Daoy (cell line): Measurements from ENCODE around the gene CTSF. TPM values are rescaled to one million over a fixed set of nuclear protein-coding genes. Genes with fewer than 3 reads are reported as not detected.
"Not testable (repeated sequence)": the region's sequence is repeated elsewhere in the genome, so short reads cannot be mapped to it uniquely, and the experiment has no call there.

ENCODE experiments used
- DNase-seq: peaks from one replicate; pipeline ENCODE4 v3.0.0-alpha.2; 2015; ENCODE audit warnings: low read depth
- total RNA-seq: library from RNA; depleted of rRNA; stranded (reverse); fragments of >200 nt; shearing (Covaris generic); gene quantifications from 2 replicates; pipeline ENCODE4 v1.2.3, GENCODE V29; 2014

Gene CTSF
- total RNA-seq, 1 experiment from 2014 or later, result 9.5 TPM

GRCh38 chr11:66559142-66559865, 9.1 kb downstream of the CTSF start:
- DNase-seq, result peak; percentile 33

DNA sequence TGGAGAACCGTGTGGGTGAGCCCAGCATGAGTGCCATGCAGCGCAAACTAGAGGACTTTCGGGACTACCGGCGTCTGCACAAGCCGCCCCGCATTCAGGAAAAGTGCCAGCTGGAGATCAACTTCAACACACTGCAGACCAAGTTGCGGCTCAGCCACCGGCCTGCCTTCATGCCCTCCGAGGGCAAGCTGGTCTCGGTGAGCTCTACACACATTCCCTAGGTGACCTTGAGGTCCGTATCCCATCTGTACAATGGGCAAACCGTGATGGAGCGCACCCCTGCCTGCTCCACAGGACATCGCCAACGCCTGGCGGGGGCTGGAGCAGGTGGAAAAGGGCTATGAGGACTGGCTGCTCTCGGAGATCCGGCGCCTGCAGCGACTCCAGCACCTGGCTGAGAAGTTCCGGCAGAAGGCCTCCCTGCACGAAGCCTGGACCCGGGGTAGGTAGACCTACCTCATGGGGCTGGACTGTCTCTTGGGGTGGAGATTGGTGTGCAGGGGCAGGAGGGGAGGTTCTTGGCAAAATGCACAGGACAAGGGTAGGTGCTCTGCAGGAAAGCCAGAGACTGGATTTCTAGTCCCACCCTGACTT, 10.6 kb downstream of the CTSF start:
- no peak for DNase-seq

DNA sequence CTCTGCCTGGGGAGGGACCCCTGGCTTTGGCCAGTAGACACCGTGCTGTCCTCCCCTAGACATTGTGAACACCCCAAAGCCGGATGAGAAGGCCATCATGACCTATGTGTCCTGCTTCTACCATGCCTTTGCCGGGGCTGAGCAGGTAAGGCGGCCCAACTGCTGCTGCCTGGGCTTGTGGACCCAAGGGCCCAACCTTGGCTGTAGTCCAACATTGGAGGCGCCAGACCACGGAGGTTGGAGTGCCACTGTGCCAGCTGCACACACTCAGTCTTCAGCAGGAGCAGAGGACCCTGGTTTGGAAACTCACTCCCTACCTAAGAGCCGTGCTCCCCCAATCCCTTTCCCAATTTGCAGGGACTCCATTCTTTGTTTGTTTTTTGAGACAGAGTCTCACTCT, 12.3 kb downstream of the CTSF start:
- no peak for DNase-seq

GRCh38 chr11:66555416-66555815, 13.0 kb downstream of the CTSF start:
- DNase-seq, result no peak

DNA sequence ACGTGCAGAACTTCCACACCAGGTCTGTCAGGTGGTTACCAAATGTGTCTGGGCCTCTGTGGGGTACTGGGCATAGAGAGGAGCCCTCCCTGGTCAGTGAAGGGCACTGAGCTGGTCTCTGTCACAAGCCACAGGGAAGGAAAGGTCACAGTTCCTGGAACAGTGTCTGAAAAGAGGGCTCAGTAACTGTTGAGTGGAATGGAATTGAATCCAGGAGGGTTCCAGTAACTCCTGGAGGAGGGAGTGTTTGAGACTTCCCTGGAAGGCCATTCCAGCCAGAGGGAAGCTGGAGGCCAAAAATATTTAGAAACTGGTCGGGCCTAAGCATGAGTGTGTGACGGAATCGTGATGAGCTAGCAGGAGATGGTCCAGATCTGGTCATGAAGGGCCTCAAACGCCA, 13.8 kb downstream of the CTSF start:
- DNase-seq, result no peak

DNA sequence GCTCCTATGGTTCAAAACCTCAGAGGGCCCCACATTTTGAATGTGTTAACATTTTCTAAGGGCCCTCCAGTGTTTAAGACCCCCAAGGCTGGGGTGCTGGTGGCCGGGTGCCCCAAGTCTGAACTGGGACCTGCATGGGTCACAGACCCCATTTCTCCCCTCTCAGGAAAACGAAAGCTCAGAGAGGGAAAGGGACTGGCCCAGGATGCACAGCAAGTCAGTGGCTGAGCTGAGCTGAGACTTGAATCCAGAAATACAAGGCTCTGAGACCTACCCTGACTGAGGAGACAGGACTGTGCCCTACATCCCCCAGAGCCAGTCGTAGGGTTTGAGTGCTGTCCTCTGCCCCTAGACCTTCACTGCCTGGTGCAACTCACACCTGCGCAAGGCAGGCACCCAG, 17.5 kb downstream of the CTSF start:
- no peak for DNase-seq

- DNase-seq, result no peak
Observed at GRCh38 chr11:66549696-66550095, 18.7 kb downstream of the CTSF start.

GRCh38 chr11:66548774-66549630, 19.4 kb downstream of the CTSF start:
- DNase-seq, result no peak

DNA sequence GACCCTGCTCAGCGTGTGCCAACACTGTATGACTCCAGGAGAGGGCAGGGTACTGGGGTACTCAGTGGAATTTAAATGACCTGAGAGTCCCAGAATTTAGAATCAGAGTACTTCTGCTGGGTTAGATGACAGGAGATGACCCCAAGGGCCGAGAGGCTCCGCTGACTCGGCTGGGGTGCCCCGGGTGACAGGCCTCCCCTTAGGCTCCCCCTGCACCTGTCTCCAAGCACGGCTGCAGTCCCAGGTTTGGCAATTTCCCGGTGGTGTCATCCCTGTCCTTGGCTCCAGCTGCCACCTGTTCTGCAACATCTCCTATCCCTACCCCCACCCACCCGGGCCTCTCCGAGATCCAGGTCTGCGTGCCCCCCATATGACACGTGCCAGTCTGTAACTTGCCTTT, 20.4 kb downstream of the CTSF start:
- no peak for DNase-seq

- DNase-seq, result no peak
Observed at GRCh38 chr11:66547662-66548009, 20.8 kb downstream of the CTSF start.

DNA sequence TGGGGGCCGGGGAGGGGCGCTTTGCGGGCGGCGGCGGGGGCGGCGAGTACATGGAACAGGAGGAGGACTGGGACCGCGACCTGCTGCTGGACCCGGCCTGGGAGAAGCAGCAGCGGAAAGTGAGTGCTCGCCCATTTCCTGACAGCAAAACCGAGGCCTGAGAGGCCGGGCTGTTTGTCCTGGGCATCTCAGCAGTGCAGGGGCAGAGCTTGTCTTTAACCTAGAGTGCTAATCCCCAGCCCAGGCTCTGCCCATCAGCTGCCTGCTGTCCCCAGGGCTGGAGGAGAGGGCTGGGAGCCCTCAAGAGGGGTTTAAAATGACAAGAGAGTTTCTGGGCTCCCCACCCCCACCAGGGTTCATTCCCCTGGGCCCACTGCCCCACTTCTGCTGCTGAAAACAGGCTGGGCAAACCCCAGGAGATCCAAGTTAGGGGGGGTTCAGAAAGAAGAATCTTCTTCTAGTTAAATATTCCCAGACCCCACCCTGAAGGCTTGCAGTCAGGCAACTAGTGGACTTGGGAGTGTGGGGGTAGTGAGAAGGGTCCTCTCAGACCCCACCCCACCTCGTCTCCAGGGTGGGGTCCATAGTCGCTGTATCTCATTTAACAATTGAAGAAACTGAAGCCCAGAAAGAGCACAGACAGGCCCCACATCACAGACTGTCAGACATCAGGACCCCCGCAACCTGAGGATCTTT, 21.3 kb downstream of the CTSF start:
- no peak for DNase-seq

DNA sequence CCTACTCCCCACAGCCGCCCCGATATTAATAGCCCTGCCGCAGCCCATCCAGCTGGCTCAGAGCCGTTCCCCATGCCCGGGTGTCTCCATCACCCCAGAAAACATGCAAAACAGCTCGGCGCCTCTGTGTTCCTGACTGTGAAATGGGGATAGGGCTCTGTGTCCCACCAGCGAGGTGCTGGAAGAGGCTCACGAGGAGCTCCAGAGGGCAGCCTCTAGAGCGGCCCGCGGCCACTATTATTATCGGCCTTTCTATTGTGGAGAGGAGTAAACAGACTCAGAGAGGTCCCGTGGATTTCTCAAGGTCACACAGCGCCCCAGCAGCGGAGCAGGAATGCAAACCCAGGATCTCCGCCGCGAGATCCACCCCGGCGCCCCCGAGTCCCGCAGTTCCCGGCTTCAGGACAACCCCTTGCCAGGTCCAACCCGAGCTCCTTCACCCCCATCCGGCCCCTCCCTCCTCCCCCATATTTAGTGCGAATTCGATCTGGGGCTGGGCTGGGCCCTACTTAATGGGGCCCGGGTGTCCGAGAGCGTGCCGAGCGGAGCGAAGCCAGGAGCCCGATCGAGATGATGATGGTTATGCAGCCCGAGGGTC, 21.9 kb downstream of the CTSF start, which contains the start of gene ACTN3:
TSS of gene ACTN3 (plus strand) at position 536 of the 598 bp plus-strand sequence. CDS start at position 571, 35 bp downstream.
- DNase-seq, result peak; percentile 28

DNA sequence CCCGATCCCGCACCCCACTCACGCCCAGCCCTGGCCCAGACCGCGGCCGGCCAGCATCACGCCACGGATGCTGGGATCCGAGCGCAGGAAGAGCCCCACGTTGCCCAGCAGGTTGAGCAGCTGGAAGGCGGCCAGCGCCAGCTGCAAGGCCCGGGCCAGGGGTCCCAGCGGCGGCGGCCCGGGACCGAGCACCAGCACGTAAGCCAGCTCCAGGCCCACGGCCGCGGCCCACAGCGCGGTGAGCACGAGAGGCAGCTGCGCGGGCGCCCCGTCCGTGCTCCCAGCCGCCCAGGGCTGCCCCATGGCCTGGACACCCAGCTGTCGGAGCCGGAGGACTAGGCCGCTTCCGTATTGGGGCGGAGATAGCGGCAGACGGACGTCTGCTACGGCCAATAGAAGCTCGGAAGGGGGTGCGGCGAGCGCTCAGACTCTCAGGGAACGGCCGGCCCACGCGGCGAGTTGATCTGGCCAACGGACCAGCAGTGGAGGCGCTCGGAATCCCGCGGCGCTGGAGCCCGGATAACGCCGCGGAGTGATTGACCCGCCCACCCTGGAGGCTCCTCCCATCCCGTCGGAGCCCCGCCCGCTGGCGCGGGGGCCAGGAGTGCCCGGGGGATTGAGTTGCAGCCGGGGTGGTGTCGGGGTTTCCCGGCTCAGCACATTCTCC, 22.6 kb downstream of the CTSF start, which contains the start of gene ZDHHC24:
TSS of gene ZDHHC24 (minus strand) at position 348 of the 667 bp plus-strand sequence. CDS start at position 303, 45 bp downstream.
- peak; percentile 98 for DNase-seq

GRCh38 chr11:66544952-66545351, 23.5 kb downstream of the CTSF start:
- not testable (repeated sequence) for DNase-seq

DNA sequence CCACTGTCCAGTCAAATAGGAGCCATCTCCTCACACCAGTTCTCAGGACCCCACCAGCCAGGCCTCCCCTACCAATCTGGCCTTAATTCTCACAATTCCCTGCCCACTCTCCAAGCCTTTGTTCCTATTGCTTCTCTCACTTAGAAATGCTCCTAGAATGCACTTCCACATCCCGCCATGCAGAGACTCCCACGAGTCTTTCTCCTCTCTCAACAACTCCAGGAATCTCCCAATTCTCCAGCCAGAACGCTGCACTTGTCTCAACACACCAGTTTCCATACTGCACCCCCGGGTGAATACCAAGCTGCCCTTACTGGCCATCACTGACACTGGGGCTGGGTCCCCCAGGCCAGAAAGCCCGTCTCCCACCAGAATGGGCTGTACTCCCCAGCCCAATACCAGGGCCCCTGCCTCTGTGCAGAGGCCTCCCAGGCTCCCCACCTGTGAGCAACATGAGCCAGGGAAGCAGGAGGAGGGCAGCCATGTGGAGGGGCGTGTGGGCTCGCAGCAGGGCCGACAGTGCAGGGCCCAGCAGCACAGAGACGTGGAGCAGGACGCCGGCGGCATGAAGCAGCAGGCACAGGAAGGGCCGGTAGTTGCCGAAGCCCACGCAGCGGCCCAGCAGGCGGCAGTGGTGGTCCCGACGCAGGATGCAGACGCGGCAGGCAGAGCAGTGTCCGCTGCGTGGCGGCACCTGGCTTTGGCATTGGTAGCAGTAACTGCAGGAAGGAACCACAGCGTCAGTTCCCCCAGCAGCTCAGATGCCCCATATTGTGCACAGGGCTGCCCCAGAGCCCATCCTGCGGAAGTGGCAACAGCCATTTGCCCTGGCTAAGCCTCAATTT, 24.9 kb downstream of the CTSF start:
- DNase-seq, result no peak

DNA sequence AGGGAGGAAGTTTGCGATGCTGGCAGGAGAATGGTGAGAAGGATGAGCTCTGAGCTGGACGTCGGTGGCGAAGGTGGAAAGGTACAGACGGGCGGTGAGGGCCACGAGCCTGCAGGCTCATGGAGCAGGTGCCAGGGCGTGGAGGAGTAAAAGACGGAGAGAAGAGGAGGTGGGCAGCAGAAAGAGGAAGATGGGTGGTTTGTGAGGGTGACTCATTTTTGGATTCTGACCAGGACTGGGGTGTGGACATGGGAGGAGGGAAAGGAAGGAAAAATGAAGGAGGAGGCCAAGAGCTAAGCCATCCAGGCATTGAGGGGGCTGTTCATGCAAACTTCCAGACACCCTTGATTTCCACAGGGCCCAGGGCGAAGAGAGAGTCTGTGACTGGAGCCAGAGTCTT, 26.0 kb downstream of the CTSF start:
- DNase-seq, result peak; percentile 34

- DNase-seq, result no peak
Observed at GRCh38 chr11:66541892-66542291, 26.5 kb downstream of the CTSF start.

- DNase-seq, result not testable (repeated sequence)
Observed at GRCh38 chr11:66540598-66540997, 27.8 kb downstream of the CTSF start.

DNA sequence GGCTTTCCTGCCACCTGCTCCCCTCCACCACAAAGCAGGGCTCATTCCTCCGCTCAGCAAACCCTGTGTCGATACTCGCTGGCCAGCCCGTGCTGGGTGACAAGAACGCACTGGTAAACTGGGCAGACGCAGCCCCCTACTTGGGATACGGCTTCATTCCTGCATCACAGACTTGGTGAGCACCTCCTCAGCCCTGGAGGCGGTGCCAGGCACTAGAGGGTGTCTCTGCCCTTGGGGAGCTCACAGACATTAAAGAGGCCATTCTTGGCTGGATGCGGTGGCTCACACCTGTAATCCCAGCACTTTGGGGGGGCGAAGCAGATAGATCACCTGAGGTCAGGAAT, 28.6 kb downstream of the CTSF start:
- DNase-seq, result no peak
